GM12878 (cell line): ENCODE measurements around the gene WBP1L. TPM values are rescaled to one million over a fixed set of nuclear protein-coding genes. Genes with fewer than 3 reads are reported as not detected.

Experiments
- BCL3 ChIP-seq: IDR thresholded peaks from 2 replicates; pipeline ENCODE4 v1.6.1; 2011; ENCODE audit warnings: borderline replicate concordance, low read depth, mild to moderate bottlenecking, moderate library complexity, low read length; ENCODE audit not compliant: insufficient read depth, poor library complexity, severe bottlenecking
- BHLHE40 ChIP-seq, 2 experiments: fragments of 450-650 bp in 1 of 2; IDR thresholded peaks; 2 replicates each; pipeline ENCODE4 v1.6.1; 2011 to 2017; ENCODE audit warnings: low read depth in 2 of 2, borderline replicate concordance in 1 of 2, improper control_type of control experiment in 1 of 2, low read length in 1 of 2, mild to moderate bottlenecking in 1 of 2
- CHD1 ChIP-seq: IDR thresholded peaks from 2 replicates; pipeline ENCODE4 v1.6.1; 2012; ENCODE audit warnings: low read depth, low read length, improper control_type of control experiment
- JUNB ChIP-seq: IDR thresholded peaks from 2 replicates; pipeline ENCODE4 v1.6.1; 2016; ENCODE audit warnings: antibody characterized with exemption, mild to moderate bottlenecking
- MEF2A ChIP-seq: IDR thresholded peaks from 2 replicates; pipeline ENCODE4 v1.6.1; 2011; ENCODE audit warnings: low read depth, mild to moderate bottlenecking, low read length, moderate library complexity; ENCODE audit not compliant: insufficient read depth
- NFIC ChIP-seq: IDR thresholded peaks from 2 replicates; pipeline ENCODE4 v1.6.1; 2012; ENCODE audit warnings: low read depth, mild to moderate bottlenecking, inconsistent platforms, low read length, moderate library complexity
- NFYA ChIP-seq: IDR thresholded peaks from 2 replicates; pipeline ENCODE4 v1.6.1; 2011; ENCODE audit warnings: low read depth, mild to moderate bottlenecking, low read length, improper control_type of control experiment, borderline replicate concordance
- NR2C2 ChIP-seq: IDR thresholded peaks from 2 replicates; pipeline ENCODE4 v1.6.1; 2011; ENCODE audit warnings: borderline replicate concordance, low read depth; ENCODE audit not compliant: control insufficient read depth, insufficient read length
- PAX8 ChIP-seq: fragments of 450-650 bp; IDR thresholded peaks from 2 replicates; pipeline ENCODE4 v1.6.1; 2017; ENCODE audit warnings: mild to moderate bottlenecking, moderate library complexity
- PML ChIP-seq: IDR thresholded peaks from 2 replicates; pipeline ENCODE4 v1.6.1; 2012; ENCODE audit warnings: low read length, inconsistent platforms
- RAD21 ChIP-seq: IDR thresholded peaks from 2 replicates; pipeline ENCODE4 v1.6.1; 2011; ENCODE audit warnings: mild to moderate bottlenecking, low read depth, low read length, moderate library complexity; ENCODE audit not compliant: insufficient read depth
- SUPT20H ChIP-seq: IDR thresholded peaks from 2 replicates; pipeline ENCODE4 v1.6.1; 2011; ENCODE audit warnings: low read depth, mild to moderate bottlenecking, low read length, moderate library complexity, borderline replicate concordance; ENCODE audit not compliant: control insufficient read depth
- USF2 ChIP-seq: IDR thresholded peaks from 2 replicates; pipeline ENCODE4 v1.6.1; 2011; ENCODE audit warnings: low read depth, low read length, improper control_type of control experiment, borderline replicate concordance
- ZBTB40 ChIP-seq: fragments of 450-650 bp; IDR thresholded peaks from 2 replicates; pipeline ENCODE4 v1.6.1; 2016; ENCODE audit warnings: mild to moderate bottlenecking, moderate library complexity, borderline replicate concordance
- ZNF207 ChIP-seq: fragments of 450-650 bp; IDR thresholded peaks from 2 replicates; pipeline ENCODE4 v1.6.1; 2014; ENCODE audit warnings: antibody characterized with exemption, mild to moderate bottlenecking, borderline replicate concordance
- ZSCAN29 ChIP-seq: fragments of 450-650 bp; IDR thresholded peaks from 2 replicates; pipeline ENCODE4 v1.6.1; 2017; ENCODE audit warnings: mild to moderate bottlenecking, moderate library complexity
- ZZZ3 ChIP-seq: IDR thresholded peaks from 2 replicates; pipeline ENCODE4 v1.6.1; 2011; ENCODE audit warnings: low read depth; ENCODE audit not compliant: control insufficient read depth, insufficient read length
- polyA plus RNA-seq, 11 experiments: library from polyadenylated mRNA; depleted of rRNA in 4 of 11; unstranded in 6 of 11; stranded (reverse) in 5 of 11; fragments of >200 nt; fragmentation: Nextera tagmentation in 4 of 11; fragmentation: Illumina TruSeq in 1 of 11; extraction: Ambion mirVana in 4 of 11; extraction: Trizol in 1 of 11; gene quantifications; 1 replicate in 1 of 11; 2 replicates in 10 of 11; pipeline versions ENCODE4 v1.2.1 to v1.2.3, GENCODE V29; 2011 to 2016; ENCODE audit warnings: inconsistent platforms in 2 of 11, missing spikeins in 2 of 11, low read depth in 1 of 11
- total RNA-seq, 4 experiments: library from RNA; depleted of rRNA in 3 of 4; stranded (reverse); fragments of >200 nt in 3 of 4; fragmentation: Illumina TruSeq in 1 of 4; extraction: Trizol in 1 of 4; gene quantifications; 2 replicates each; pipeline versions ENCODE4 v1.2.1 to v1.2.3, GENCODE V29; 2013 to 2021
- TF ChIP-seq, protein P1 (sequence below): fragments of 450-650 bp; IDR thresholded peaks from 2 replicates; pipeline ENCODE4 v1.6.1; 2017; ENCODE audit warnings: mild to moderate bottlenecking, moderate library complexity

WBP1L gene
- total and polyA plus RNA-seq, 10 of the 15 experiments (the other 5 are each of a cell fraction or from before 2014, with no cell fraction given) = 3.7 to 18.8 (median 12.3) TPM

DNA sequence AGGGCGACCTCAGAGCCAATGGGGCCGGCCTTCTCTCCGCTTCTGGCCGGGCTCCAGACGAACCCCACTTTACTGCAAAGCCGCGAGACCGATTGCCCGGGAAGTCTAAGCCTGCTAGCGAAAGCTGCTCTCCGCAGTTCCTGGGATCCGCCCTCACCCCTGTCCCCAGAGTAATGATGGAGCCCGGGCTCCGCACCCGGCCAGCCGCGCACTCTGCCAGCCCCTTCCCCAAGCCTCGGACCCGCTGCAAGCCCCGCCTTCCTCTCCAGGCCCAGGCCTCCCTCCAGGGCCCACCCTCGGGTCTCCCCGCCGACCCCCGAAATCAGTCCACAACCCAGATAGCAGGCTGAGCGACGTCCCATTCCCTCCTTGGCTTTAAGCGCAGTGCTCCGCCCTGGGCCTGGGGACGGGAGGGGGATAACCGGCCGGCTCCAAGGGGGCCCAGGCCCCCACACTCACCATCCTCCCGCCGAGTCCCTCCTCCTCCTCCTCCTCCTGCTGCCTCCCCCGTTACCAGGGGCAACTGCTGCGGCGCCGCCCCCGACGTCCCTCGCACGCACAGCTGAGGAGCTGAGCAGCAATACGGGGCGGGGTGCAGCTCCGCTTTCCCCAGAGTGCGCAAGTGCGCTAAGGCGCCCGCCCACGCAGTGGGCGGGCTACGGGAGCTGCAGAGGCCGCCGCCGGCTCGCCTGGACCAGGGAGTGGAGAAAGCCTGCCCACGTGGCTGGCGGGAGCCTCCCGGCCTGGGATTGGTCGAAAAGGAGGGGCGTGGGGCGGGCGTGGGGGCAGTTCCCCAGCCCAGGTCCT is 29.7 kb upstream of the WBP1L start, which contains the start of gene ARL3 (continued):
- TF ChIP-seq ZZZ3 (no peak), NFYA (no peak), ZNF207 (no peak; the same call in 1 of the 2 replicates), NFIC (no peak), JUNB (no peak), CHD1 (no peak), BHLHE40 (IDR thresholded peaks at IDR 0.05; ENCODE audit: borderline replicate concordance in 1 of 2, low read depth in 2 of 2, low read length in 1 of 2) (peak in 1 of 2 experiments; percentile 71; a peak in 2 of 4 replicates), MEF2A (no peak), USF2 (peak; percentile 77), PML (0 out of 2 replicates have a peak, but pooled peaks have one; percentile 32), PAX8 (no peak), RAD21 (peak; percentile 20; the same call in 1 of the 2 replicates), NR2C2 (no peak), ZBTB40 (no peak), ZSCAN29 (no peak), BCL3 (no peak), SUPT20H (no peak)
- TF ChIP-seq, protein P1, sequence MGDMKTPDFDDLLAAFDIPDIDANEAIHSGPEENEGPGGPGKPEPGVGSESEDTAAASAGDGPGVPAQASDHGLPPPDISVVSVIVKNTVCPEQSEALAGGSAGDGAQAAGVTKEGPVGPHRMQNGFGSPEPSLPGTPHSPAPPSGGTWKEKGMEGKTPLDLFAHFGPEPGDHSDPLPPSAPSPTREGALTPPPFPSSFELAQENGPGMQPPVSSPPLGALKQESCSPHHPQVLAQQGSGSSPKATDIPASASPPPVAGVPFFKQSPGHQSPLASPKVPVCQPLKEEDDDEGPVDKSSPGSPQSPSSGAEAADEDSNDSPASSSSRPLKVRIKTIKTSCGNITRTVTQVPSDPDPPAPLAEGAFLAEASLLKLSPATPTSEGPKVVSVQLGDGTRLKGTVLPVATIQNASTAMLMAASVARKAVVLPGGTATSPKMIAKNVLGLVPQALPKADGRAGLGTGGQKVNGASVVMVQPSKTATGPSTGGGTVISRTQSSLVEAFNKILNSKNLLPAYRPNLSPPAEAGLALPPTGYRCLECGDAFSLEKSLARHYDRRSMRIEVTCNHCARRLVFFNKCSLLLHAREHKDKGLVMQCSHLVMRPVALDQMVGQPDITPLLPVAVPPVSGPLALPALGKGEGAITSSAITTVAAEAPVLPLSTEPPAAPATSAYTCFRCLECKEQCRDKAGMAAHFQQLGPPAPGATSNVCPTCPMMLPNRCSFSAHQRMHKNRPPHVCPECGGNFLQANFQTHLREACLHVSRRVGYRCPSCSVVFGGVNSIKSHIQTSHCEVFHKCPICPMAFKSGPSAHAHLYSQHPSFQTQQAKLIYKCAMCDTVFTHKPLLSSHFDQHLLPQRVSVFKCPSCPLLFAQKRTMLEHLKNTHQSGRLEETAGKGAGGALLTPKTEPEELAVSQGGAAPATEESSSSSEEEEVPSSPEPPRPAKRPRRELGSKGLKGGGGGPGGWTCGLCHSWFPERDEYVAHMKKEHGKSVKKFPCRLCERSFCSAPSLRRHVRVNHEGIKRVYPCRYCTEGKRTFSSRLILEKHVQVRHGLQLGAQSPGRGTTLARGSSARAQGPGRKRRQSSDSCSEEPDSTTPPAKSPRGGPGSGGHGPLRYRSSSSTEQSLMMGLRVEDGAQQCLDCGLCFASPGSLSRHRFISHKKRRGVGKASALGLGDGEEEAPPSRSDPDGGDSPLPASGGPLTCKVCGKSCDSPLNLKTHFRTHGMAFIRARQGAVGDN = no peak
